ENCODE data around the gene CAPN5. TPM values are rescaled to one million over a fixed set of nuclear protein-coding genes. Genes with fewer than 3 reads are reported as not detected.

Gene CAPN5
- total and polyA plus RNA-seq, 2 donors from 2014 or later, result 20.0 to 36.0 TPM

DNA sequence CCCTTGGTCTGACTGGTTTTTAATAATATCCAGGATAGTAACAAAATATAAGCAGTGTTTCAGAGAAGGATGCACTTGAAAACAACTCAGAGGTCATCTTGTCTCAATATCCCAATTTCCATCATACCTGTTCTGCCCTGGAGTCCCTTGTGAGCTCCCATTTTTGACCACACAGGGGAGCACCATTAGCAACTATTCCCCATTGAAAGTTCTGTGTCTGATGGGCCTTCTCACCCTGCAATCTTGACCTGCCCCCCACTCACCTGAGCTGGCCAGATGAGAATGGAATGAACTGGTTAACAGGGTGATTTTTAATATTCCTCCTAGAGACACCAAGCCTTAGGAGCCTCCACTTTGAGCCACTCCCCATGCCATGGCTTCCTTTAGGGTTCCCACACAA, 3.8 kb upstream of the CAPN5 start:
- peaks cover 0 to 15% (median 6%) of the 10 kb centered on the region in 3 donors for H3K4me1 ChIP-seq (ENCODE audit: control insufficient read depth in 2 of 3, insufficient read depth in 2 of 3, low read depth in 1 of 3, low read length in 3 of 3)
- DNase-seq, result peak in 1 of 5 donors; percentile 8
- H3K4me3 ChIP-seq (ENCODE audit: low read length in 3 of 3), result no peak overlapping the region
- H3K27me3 ChIP-seq (ENCODE audit: control insufficient read depth, insufficient read depth, low read length), result no peaks in the 10 kb centered on the region
- no peak overlapping the region for H3K27ac ChIP-seq (ENCODE audit: low read depth in 2 of 2, low read length in 2 of 2)
- H3K9me3 ChIP-seq (ENCODE audit: control insufficient read depth in 2 of 3, insufficient read depth in 1 of 3, low read length in 3 of 3), result no peaks in the 10 kb centered on the region
- H3K36me3 ChIP-seq (ENCODE audit: control insufficient read depth in 2 of 3, insufficient read depth in 3 of 3, low read length in 3 of 3), result no peaks in the 10 kb centered on the region
- no peak for FAIRE-seq
- intact Hi-C loops (cut with DNase I), result no loop called here
- TF ChIP-seq, protein P1, sequence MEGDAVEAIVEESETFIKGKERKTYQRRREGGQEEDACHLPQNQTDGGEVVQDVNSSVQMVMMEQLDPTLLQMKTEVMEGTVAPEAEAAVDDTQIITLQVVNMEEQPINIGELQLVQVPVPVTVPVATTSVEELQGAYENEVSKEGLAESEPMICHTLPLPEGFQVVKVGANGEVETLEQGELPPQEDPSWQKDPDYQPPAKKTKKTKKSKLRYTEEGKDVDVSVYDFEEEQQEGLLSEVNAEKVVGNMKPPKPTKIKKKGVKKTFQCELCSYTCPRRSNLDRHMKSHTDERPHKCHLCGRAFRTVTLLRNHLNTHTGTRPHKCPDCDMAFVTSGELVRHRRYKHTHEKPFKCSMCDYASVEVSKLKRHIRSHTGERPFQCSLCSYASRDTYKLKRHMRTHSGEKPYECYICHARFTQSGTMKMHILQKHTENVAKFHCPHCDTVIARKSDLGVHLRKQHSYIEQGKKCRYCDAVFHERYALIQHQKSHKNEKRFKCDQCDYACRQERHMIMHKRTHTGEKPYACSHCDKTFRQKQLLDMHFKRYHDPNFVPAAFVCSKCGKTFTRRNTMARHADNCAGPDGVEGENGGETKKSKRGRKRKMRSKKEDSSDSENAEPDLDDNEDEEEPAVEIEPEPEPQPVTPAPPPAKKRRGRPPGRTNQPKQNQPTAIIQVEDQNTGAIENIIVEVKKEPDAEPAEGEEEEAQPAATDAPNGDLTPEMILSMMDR (IDR thresholded peaks at IDR 0.05; ENCODE audit: borderline replicate concordance, extremely low read depth, insufficient read depth), result no peak
- no peak overlapping the region for H3K9ac ChIP-seq (ENCODE audit: low read length in 3 of 3)

- Histone ChIP-seq H3K9me3 (ENCODE audit: control insufficient read depth in 2 of 3, insufficient read depth in 1 of 3, low read length in 3 of 3) (no peaks in the 10 kb centered on the region), H3K27ac (ENCODE audit: low read depth in 2 of 2, low read length in 2 of 2) (no peak overlapping the region), H3K36me3 (ENCODE audit: control insufficient read depth in 2 of 3, insufficient read depth in 3 of 3, low read length in 3 of 3) (no peaks in the 10 kb centered on the region), H3K4me1 (ENCODE audit: control insufficient read depth in 2 of 3, insufficient read depth in 2 of 3, low read depth in 1 of 3, low read length in 3 of 3) (peaks cover 0 to 20% (median 11%) of the 10 kb centered on the region in 3 donors), H3K27me3 (ENCODE audit: control insufficient read depth, insufficient read depth, low read length) (no peaks in the 10 kb centered on the region), H3K4me3 (ENCODE audit: low read length in 3 of 3) (no peak overlapping the region), H3K9ac (ENCODE audit: low read length in 3 of 3) (no peak overlapping the region)
- TF ChIP-seq, protein P1 (IDR thresholded peaks at IDR 0.05; ENCODE audit: borderline replicate concordance, extremely low read depth, insufficient read depth), result no peak
- intact Hi-C loops (cut with DNase I), result no loop called here
- DNase-seq (no peak), FAIRE-seq (no peak)
Observed at GRCh38 chr11:77063407-77063806, 3.4 kb upstream of the CAPN5 start.

DNA sequence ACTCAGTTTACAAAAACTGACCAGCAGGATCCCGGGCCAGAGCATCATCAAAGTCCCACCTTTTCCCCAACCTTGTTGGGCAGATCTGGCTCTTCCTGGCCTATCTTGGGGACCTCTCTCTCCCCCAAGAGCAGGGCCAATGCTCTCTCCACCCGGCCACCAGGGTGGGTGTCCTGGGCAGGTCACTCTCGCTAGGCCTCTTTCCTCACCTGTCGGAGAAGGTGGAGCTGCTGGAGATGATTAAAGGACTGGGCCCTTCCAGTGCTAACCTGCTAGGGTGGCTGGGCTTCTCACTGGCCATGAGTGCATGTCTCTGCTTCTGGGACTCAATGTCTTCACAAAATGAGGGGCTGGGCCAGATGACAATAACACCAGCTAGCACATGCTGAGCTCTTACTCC, 2.9 kb upstream of the CAPN5 start:
- Histone ChIP-seq H3K4me1 (ENCODE audit: control insufficient read depth in 2 of 3, insufficient read depth in 2 of 3, low read depth in 1 of 3, low read length in 3 of 3) (peaks cover 0 to 23% (median 12%) of the 10 kb centered on the region in 3 donors), H3K9ac (ENCODE audit: low read length in 3 of 3) (no peak overlapping the region), H3K9me3 (ENCODE audit: control insufficient read depth in 2 of 3, insufficient read depth in 1 of 3, low read length in 3 of 3) (no peaks in the 10 kb centered on the region), H3K27me3 (ENCODE audit: control insufficient read depth, insufficient read depth, low read length) (no peaks in the 10 kb centered on the region), H3K27ac (ENCODE audit: low read depth in 2 of 2, low read length in 2 of 2) (no peak overlapping the region), H3K36me3 (ENCODE audit: control insufficient read depth in 2 of 3, insufficient read depth in 3 of 3, low read length in 3 of 3) (no peaks in the 10 kb centered on the region), H3K4me3 (ENCODE audit: low read length in 3 of 3) (no peak overlapping the region)
- intact Hi-C loops (cut with DNase I), result no loop called here
- peak in 2 of 5 donors; percentile 18 to 28 for DNase-seq
- TF ChIP-seq, protein P1 (IDR thresholded peaks at IDR 0.05; ENCODE audit: borderline replicate concordance, extremely low read depth, insufficient read depth), result no peak
- no peak for FAIRE-seq

- Histone ChIP-seq H3K4me1 (ENCODE audit: control insufficient read depth in 2 of 3, insufficient read depth in 2 of 3, low read depth in 1 of 3, low read length in 3 of 3) (peaks cover 0 to 23% (median 12%) of the 10 kb centered on the region in 3 donors), H3K27me3 (ENCODE audit: control insufficient read depth, insufficient read depth, low read length) (no peaks in the 10 kb centered on the region), H3K27ac (ENCODE audit: low read depth in 2 of 2, low read length in 2 of 2) (no peak overlapping the region), H3K9me3 (ENCODE audit: control insufficient read depth in 2 of 3, insufficient read depth in 1 of 3, low read length in 3 of 3) (no peaks in the 10 kb centered on the region), H3K36me3 (ENCODE audit: control insufficient read depth in 2 of 3, insufficient read depth in 3 of 3, low read length in 3 of 3) (no peaks in the 10 kb centered on the region), H3K9ac (ENCODE audit: low read length in 3 of 3) (no peak overlapping the region), H3K4me3 (ENCODE audit: low read length in 3 of 3) (no peak overlapping the region)
- TF ChIP-seq, protein P1 (IDR thresholded peaks at IDR 0.05; ENCODE audit: borderline replicate concordance, extremely low read depth, insufficient read depth), result no peak
- no peak for FAIRE-seq
- DNase-seq, result peak in 3 of 5 donors; percentile 5 to 40 (median 30)
- intact Hi-C loops (cut with DNase I), result no loop called here
Observed at GRCh38 chr11:77064648-77065217, 2.0 kb upstream of the CAPN5 start.

All from kidney (tissue), 14 donors.